Measurements from ENCODE around the gene OR14K1. TPM values are rescaled to one million over a fixed set of nuclear protein-coding genes. Genes with fewer than 3 reads are reported as not detected.
"Not testable (repeated sequence)": the region's sequence is repeated elsewhere in the genome, so short reads cannot be mapped to it uniquely, and the experiment has no call there.

Gene OR14K1
- total RNA-seq, 1 donor from 2014 or later: 1.5 TPM

DNA sequence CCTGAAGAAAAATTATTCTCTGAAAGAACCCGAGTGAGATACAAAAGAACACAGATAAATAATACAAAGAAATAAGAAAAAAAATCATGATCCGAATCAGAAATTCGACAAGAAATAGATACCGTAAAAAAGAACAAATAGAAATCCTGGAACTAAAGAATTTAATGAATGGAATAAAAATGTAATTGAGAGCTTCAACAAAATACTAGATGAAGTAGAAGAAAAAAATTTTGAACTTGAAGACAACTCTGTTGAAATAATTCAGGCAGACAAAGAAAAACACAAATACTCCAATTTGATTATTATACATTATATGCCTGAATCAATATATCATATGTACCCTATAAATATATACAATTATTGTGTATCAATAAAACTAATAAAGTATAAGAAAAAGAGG, 17.2 kb upstream of the OR14K1 start:
- Histone ChIP-seq H3K27ac (no peak overlapping the region), H3K4me3 (no peak overlapping the region), H3K4me1 (no peaks in the 10 kb centered on the region), H3K27me3 (no peaks in the 10 kb centered on the region), H3K9me3 (no peaks in the 10 kb centered on the region), H3K36me3 (no peaks in the 10 kb centered on the region)
- intact Hi-C loops (cut with DNase I): no loop called here
- TF ChIP-seq POLR2AphosphoS5 (IDR thresholded peaks at IDR 0.05; ENCODE audit: insufficient read depth in 1 of 2, low read depth in 1 of 2) (no peak), POLR2A (IDR thresholded peaks at IDR 0.05) (no peak)
- TF ChIP-seq, protein P1, sequence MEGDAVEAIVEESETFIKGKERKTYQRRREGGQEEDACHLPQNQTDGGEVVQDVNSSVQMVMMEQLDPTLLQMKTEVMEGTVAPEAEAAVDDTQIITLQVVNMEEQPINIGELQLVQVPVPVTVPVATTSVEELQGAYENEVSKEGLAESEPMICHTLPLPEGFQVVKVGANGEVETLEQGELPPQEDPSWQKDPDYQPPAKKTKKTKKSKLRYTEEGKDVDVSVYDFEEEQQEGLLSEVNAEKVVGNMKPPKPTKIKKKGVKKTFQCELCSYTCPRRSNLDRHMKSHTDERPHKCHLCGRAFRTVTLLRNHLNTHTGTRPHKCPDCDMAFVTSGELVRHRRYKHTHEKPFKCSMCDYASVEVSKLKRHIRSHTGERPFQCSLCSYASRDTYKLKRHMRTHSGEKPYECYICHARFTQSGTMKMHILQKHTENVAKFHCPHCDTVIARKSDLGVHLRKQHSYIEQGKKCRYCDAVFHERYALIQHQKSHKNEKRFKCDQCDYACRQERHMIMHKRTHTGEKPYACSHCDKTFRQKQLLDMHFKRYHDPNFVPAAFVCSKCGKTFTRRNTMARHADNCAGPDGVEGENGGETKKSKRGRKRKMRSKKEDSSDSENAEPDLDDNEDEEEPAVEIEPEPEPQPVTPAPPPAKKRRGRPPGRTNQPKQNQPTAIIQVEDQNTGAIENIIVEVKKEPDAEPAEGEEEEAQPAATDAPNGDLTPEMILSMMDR (IDR thresholded peaks at IDR 0.05): no peak
- no peak for DNase-seq (ENCODE audit: extremely low spot score in 2 of 2)

DNA sequence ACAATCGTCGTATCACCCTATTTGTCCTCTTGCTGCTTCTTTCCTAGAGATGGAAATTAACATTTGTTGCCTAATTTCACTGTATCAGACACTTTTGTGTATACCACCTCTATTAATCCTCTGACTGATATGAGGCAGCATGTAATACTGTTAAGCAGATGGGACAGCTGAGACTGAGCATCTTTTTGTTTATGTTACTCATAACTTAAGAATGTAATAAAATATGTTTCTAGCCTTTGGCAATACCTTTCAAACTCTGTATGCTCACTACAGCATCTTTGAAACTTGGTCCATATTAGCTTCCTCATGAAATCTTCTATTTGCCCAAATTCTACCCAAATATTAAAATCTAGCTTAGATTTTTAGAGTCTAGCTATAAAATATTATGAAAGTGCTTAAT, 2.3 kb downstream of the OR14K1 start:
- H3K27me3 ChIP-seq: no peaks in the 10 kb centered on the region
- H3K9me3 ChIP-seq: no peaks in the 10 kb centered on the region

DNA sequence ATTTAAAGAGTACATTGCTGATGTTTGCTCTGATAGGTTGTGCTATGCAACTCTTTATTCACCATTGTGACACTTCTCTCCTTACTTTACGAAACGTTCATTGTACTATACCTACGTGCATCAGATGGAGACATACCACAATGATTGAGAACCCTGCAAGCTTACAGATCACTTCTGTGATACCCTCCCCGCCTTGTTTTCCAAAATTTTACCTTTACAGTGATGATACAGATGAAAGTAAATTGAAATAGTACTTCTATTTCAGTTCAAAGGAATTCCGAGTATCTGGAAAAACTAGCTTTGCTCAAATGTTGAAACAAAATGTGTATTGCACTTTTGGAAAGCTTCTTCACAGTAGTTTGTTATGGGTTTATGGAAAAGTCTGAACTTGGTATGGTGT, 3.3 kb downstream of the OR14K1 start:
- no peak for TF ChIP-seq POLR2A (IDR thresholded peaks at IDR 0.05)
- TF ChIP-seq POLR2AphosphoS5 (IDR thresholded peaks at IDR 0.05; ENCODE audit: insufficient read depth in 1 of 2, low read depth in 1 of 2): no peak
- TF ChIP-seq, protein P1 (IDR thresholded peaks at IDR 0.05): no peak
- no peak for DNase-seq (ENCODE audit: extremely low spot score in 2 of 2)
- no peaks in the 10 kb centered on the region for H3K36me3 ChIP-seq
- H3K9me3 ChIP-seq: no peaks in the 10 kb centered on the region
- intact Hi-C loops (cut with DNase I): no loop called here
- H3K4me3 ChIP-seq: no peak overlapping the region
- H3K4me1 ChIP-seq: no peaks in the 10 kb centered on the region
- no peaks in the 10 kb centered on the region for H3K27me3 ChIP-seq
- no peak overlapping the region for H3K27ac ChIP-seq

More for the DNA sequence above, 2.3 kb downstream of the OR14K1 start:
- no peak overlapping the region for H3K4me3 ChIP-seq
- no peak overlapping the region for H3K27ac ChIP-seq
- no peaks in the 10 kb centered on the region for H3K36me3 ChIP-seq
- no peak for DNase-seq (ENCODE audit: extremely low spot score in 2 of 2)
- TF ChIP-seq POLR2AphosphoS5 (IDR thresholded peaks at IDR 0.05; ENCODE audit: insufficient read depth in 1 of 2, low read depth in 1 of 2) (no peak), POLR2A (IDR thresholded peaks at IDR 0.05) (no peak)
- TF ChIP-seq, protein P1 (IDR thresholded peaks at IDR 0.05): no peak
- intact Hi-C loops (cut with DNase I): no loop called here
- H3K4me1 ChIP-seq: no peaks in the 10 kb centered on the region

DNA sequence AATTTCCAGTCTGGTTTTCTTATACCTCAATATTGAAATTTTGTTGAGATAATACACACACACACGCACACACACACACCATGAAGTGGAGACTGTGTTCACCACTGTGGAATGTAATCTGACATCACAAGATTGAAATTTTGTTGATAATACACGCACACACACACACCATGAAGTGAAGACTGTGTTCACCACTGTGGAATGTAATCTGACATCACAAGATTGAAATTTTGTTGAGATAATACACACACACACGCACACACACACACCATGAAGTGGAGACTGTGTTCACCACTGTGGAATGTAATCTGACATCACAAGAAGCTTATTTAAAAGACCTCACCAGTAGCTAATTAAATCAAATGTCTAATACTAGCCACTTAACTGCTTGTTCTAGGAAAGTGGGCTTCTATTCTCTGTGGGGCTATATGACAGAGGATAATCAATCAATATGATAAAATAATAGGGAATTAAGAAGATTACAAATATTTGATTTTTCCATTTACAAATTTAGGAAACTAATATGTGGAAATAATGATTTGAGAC, 3.9 kb downstream of the OR14K1 start:
- H3K27me3 ChIP-seq; H3K4me3 ChIP-seq; H3K4me1 ChIP-seq; H3K36me3 ChIP-seq; H3K27ac ChIP-seq; H3K9me3 ChIP-seq; intact Hi-C loops (cut with DNase I); DNase-seq (ENCODE audit: extremely low spot score in 2 of 2): not testable (repeated sequence)

DNA sequence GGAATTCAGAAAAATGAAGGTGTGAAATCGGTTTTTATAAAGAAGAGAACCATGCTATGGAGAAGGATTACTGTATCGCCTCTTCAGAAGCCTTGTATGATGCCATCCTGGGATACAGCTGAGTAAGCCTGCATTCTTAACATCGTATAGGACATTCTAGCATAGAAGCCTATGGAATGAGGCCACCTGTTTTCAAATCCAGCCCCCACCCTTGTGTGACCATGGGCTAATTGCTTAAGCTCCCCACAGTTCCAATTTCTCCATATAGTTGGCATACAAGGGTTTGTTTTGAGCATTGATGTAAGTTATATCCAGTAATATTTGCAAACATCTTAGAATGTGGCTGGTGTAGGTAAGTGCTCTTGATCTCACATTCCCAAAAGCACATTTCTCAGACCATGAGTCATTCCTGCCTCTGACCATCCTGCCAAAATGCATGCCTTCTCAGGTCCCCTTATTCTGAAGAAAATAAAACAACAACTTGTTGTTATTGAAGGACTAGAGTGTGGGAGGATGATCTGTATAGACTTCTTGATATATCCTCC, 8.0 kb downstream of the OR14K1 start:
- TF ChIP-seq POLR2AphosphoS5 (IDR thresholded peaks at IDR 0.05; ENCODE audit: insufficient read depth in 1 of 2, low read depth in 1 of 2) (no peak), POLR2A (IDR thresholded peaks at IDR 0.05) (no peak)
- TF ChIP-seq, protein P1 (IDR thresholded peaks at IDR 0.05): no peak
- Histone ChIP-seq H3K9me3 (no peaks in the 10 kb centered on the region), H3K4me1 (no peaks in the 10 kb centered on the region), H3K36me3 (no peaks in the 10 kb centered on the region), H3K27ac (no peak overlapping the region), H3K27me3 (no peaks in the 10 kb centered on the region), H3K4me3 (no peak overlapping the region)
- intact Hi-C loops (cut with DNase I): no loop called here
- no peak for DNase-seq (ENCODE audit: extremely low spot score in 2 of 2)
